ENCODE data around the gene VPS41. TPM values are rescaled to one million over a fixed set of nuclear protein-coding genes. Genes with fewer than 3 reads are reported as not detected.

The VPS41 gene
- total and polyA plus RNA-seq, 2 of the 13 experiments (the other 11 are each of a cell fraction or from before 2014, with no cell fraction given): 12.1 to 43.4 TPM

DNA sequence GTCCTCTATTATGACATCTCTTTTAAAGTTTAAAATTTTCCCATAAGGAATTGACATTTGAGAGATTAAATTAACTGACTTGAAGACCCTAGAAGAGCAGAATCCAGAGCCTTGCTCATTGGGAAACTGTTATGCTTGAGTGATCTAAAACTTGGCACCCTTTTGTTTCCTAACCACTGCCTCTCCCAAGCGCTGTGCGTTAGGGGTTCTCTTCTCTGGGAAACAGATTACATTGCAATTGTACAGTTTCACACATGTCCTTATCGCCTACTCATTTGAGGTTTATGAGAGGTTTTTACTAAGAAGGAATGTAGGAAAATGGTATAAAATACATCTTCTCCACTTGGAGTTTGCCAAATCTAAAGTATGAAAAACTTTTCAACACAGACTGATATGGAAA lies 151.1 kb downstream of the VPS41 start (continued):
- TF ChIP-seq BCLAF1 (IDR thresholded peaks at IDR 0.05): no peak
- no peak for TF ChIP-seq SP4 (CRISPR knock-in tag; IDR thresholded peaks at IDR 0.05)
- no peak for TF ChIP-seq ZNF343 (CRISPR knock-in tag; IDR thresholded peaks at IDR 0.05)

- no peaks in the 10 kb centered on the region for H3K27me3 ChIP-seq (ENCODE audit: control insufficient read depth in 1 of 2, insufficient read depth in 2 of 2, low read length in 2 of 2)
- POLR2A ChIA-PET: no interaction called here
- H3K4me2 ChIP-seq (ENCODE audit: low read depth, low read length): no peak overlapping the region
- peaks cover 0 to 3% of the 10 kb centered on the region in 2 experiments; a peak in 1 of 5 replicates for H3K36me3 ChIP-seq (replicated peaks in 1 of 2; ENCODE audit: control insufficient read depth in 1 of 2, insufficient read depth in 2 of 2, low read length in 2 of 2)
- no peak overlapping the region for H3K9ac ChIP-seq (ENCODE audit: insufficient read depth, low read depth, low read length)
- CTCF ChIA-PET (ENCODE audit: low intra/inter-chr PET ratio, low total read pairs): no interaction called here
- ATAC-seq (no peak), DNase-seq (ENCODE audit: low spot score) (no peak), FAIRE-seq (no peak)
- H3K79me2 ChIP-seq (ENCODE audit: insufficient read depth, low read length): no peaks in the 10 kb centered on the region
- no peak overlapping the region for H3K27ac ChIP-seq (ENCODE audit: extremely low read length, insufficient read depth, low read length)
- WGBS (ENCODE audit: low lambda C conversion rate): 92% methylated on average over 5 of the region's 5 CpGs
- no peak overlapping the region for H3K4me3 ChIP-seq (replicated peaks in 1 of 3; ENCODE audit: insufficient read depth in 1 of 3, low read depth in 2 of 3, low read length in 3 of 3)
- H2AFZ ChIP-seq (ENCODE audit: low read length): no peak overlapping the region
- intact Hi-C loops (cut with micrococcal nuclease; ENCODE audit: unreplicated experiment): no loop called here
- H4K20me1 ChIP-seq (ENCODE audit: insufficient read depth, low read length): no peaks in the 10 kb centered on the region
- in situ Hi-C loops (cut with HindIII; ENCODE audit: extremely low pct_ligation_motif_present, low pct_unique_long_range_greater_than_20kb): no loop called here
- no peaks in the 10 kb centered on the region for H3K9me3 ChIP-seq (ENCODE audit: low read length)
- no peaks in the 10 kb centered on the region for H3K4me1 ChIP-seq (ENCODE audit: insufficient read depth, low read length)
- BruUV-seq (replicated peaks): no TSS peak
- TF ChIP-seq ZBTB8A (CRISPR knock-in tag; IDR thresholded peaks at IDR 0.05; ENCODE audit: borderline replicate concordance, low read depth): no peak
- TF ChIP-seq ZFYVE20 (CRISPR knock-in tag; IDR thresholded peaks at IDR 0.05; ENCODE audit: borderline replicate concordance, low read depth): no peak
- TF ChIP-seq KIAA2018 (CRISPR knock-in tag; IDR thresholded peaks at IDR 0.05; ENCODE audit: borderline replicate concordance): no peak
- TF ChIP-seq, protein P1, sequence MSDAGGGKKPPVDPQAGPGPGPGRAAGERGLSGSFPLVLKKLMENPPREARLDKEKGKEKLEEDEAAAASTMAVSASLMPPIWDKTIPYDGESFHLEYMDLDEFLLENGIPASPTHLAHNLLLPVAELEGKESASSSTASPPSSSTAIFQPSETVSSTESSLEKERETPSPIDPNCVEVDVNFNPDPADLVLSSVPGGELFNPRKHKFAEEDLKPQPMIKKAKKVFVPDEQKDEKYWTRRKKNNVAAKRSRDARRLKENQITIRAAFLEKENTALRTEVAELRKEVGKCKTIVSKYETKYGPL (CRISPR knock-in tag; IDR thresholded peaks at IDR 0.05): no peak
- TF ChIP-seq MEIS1 (CRISPR knock-in tag; IDR thresholded peaks at IDR 0.05; ENCODE audit: borderline replicate concordance): no peak
- no peak for TF ChIP-seq MAZ (IDR thresholded peaks at IDR 0.05; ENCODE audit: borderline replicate concordance, low read depth, low read length)
- no peak for TF ChIP-seq MAZ (CRISPR knock-in tag; IDR thresholded peaks at IDR 0.05; ENCODE audit: low read depth)
- TF ChIP-seq ZMAT5 (CRISPR knock-in tag; IDR thresholded peaks at IDR 0.05; ENCODE audit: borderline replicate concordance, low read depth): no peak
These were observed 152.5 kb downstream of the VPS41 start for GRCh38 chr7:38756521-38756920.

Measured in HepG2 (cell line).